Measurements from ENCODE around the gene SASH1. TPM values are rescaled to one million over a fixed set of nuclear protein-coding genes. Genes with fewer than 3 reads are reported as not detected.
"Not testable (repeated sequence)": the region's sequence is repeated elsewhere in the genome, so short reads cannot be mapped to it uniquely, and the experiment has no call there.

SASH1 gene
- total RNA-seq, 1 experiment from 2014 or later, result 6.1 TPM

DNA sequence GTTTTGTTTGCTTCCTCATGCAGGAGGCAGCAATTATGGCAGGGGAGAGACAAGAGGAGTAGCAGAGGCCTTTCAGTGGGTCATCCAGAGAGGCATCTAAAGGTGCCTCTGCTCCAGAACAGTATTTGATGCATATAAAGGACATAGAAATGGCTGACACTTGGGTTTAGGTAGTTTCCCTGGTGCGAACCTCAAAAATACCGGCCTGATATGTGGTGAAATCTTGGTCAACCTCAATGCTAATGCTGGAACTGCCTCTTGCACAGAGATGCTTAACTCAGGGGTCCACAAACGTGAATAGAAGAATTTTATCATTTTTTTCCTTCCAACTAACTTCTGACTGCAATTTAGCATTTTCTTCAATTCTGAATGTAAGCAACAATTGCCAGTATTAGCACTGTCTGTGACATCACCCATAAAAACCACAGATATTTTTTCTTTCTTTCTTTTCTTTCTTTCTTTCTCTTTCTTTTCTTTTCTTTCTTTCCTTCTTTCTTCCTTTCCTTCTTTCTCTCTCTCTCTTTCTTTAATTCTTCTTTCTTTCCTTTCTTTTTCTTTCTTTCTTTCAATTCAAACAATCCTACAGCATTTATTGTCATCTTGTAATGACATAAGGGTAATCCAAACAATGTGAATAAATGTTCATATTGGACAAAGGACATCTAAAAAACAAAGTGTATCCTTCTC lies 224.2 kb downstream of the SASH1 start:
- in situ Hi-C loops (cut with HindIII; ENCODE audit: low pct_unique_long_range_greater_than_20kb, low sequenced_read_pairs), result no loop called here
- no peak for DNase-seq (ENCODE audit: low read depth)

DNA sequence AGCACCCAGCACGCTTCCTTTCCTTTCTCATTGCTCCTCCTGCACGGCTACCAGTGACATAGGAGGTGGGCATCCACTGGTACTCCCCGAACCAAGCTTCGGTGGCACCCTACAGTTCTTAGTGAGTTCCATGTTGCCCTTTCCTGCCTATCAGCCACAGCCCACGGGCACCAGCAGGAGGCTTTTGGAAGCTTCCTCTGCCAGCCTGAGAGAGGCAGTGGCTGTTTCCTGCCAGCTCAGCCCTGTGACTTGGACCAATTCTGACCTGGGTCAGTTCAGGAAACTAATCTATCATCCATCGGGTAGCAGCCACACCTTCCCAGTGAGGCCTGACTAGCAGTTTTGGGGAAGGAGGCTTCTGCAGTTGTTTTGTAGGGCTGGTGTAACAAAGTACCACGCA lies 227.8 kb downstream of the SASH1 start:
- in situ Hi-C loops (cut with HindIII; ENCODE audit: low pct_unique_long_range_greater_than_20kb, low sequenced_read_pairs), result no loop called here
- DNase-seq (ENCODE audit: low read depth), result no peak

GRCh38 chr6:148572676-148573335 lies 230.2 kb downstream of the SASH1 start:
- in situ Hi-C loops (cut with HindIII; ENCODE audit: low pct_unique_long_range_greater_than_20kb, low sequenced_read_pairs), result no loop called here

DNA sequence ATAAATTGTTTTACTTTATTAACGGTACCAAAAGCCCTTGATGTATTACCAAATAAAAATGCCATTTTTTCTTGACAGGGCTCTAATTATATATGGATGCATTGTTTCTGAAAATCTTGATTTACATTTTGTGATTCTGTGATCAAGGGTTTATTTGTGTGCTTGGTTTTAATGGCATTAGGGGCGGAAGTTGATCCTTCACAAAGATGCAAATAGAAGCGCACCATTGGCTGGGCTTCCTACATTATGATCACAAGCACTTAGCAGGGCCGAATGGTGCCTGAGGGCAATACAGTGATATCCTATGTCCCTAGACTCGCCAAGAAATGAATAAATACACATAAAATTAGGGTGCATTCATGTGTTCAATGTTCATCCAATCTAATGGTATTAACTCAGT lies 231.3 kb downstream of the SASH1 start:
- in situ Hi-C loops (cut with HindIII; ENCODE audit: low pct_unique_long_range_greater_than_20kb, low sequenced_read_pairs), result no loop called here
- DNase-seq (ENCODE audit: low read depth), result no peak

More at GRCh38 chr6:148572676-148573335, 230.2 kb downstream of the SASH1 start:
- DNase-seq (ENCODE audit: low read depth), result no peak

- DNase-seq (ENCODE audit: low read depth), result peak; percentile 66
- in situ Hi-C loops (cut with HindIII; ENCODE audit: low pct_unique_long_range_greater_than_20kb, low sequenced_read_pairs), result no loop called here
Observed at GRCh38 chr6:148577687-148578488, 235.2 kb downstream of the SASH1 start.

- in situ Hi-C loops (cut with HindIII; ENCODE audit: low pct_unique_long_range_greater_than_20kb, low sequenced_read_pairs), result no loop called here
- DNase-seq (ENCODE audit: low read depth), result no peak
Observed at GRCh38 chr6:148578489-148578814, 235.8 kb downstream of the SASH1 start.

DNA sequence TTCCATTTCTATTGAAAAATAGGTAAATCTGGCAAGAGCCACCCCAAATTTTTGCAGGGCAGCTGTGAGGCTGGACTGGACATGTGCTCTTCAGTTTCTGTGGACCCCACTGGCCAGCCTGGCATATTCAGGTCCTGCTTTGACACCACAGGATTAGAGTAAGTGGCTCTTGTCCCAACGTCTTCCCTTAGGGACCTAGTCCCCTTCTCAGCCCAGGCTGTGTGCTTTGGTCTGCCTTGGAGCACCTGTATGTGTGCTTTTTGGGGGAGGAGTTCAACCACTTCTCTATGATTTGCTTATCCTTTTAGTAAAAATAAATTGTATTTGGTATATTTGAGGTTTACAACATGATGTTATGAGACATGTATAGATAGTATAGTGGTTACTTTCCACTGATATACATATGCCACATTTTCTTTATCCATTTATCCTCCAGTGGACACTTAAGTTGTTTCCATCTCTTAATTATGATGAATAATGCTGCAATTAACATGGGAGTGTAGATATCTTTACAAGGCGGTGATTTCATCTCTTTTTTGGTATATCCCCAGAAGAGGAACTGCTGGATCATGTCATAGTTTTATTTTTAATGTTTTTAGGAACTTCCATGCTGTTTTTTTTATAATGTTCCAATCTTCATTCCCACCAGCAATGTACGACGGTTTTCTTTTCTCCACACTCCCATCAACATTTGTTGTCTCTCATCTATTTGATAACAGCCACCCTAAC lies 236.4 kb downstream of the SASH1 start:
- DNase-seq (ENCODE audit: low read depth), result no peak
- in situ Hi-C loops (cut with HindIII; ENCODE audit: low pct_unique_long_range_greater_than_20kb, low sequenced_read_pairs), result no loop called here

GRCh38 chr6:148580442-148580841 lies 237.8 kb downstream of the SASH1 start:
- no peak for DNase-seq (ENCODE audit: low read depth)
- in situ Hi-C loops (cut with HindIII; ENCODE audit: low pct_unique_long_range_greater_than_20kb, low sequenced_read_pairs), result no loop called here

GRCh38 chr6:148583631-148584030 lies 241.0 kb downstream of the SASH1 start:
- in situ Hi-C loops (cut with HindIII; ENCODE audit: low pct_unique_long_range_greater_than_20kb, low sequenced_read_pairs), result no loop called here
- DNase-seq (ENCODE audit: low read depth), result no peak

GRCh38 chr6:148585641-148586040 lies 243.0 kb downstream of the SASH1 start:
- DNase-seq (ENCODE audit: low read depth); in situ Hi-C loops (cut with HindIII; ENCODE audit: low pct_unique_long_range_greater_than_20kb, low sequenced_read_pairs): not testable (repeated sequence)

DNA sequence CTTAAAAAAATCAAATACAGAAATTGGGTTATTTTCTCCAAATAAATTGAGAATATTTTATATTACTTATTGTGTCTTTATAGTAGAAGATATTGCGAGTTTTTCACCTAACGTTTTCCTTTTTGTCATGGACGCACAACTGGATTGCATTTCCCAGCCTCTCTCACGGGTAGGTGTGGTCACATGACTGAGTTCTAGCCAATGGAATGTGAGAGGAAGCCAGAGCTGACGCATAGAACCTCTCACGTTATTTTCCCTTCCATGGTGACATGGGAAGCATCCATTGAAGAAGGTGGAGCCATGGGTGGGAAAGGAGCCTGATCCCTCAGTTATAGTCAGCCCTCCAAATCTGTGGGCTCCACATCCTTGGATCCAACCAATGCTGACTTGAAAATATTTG lies 248.2 kb downstream of the SASH1 start:
- in situ Hi-C loops (cut with HindIII; ENCODE audit: low pct_unique_long_range_greater_than_20kb, low sequenced_read_pairs), result no loop called here
- DNase-seq (ENCODE audit: low read depth), result no peak

- in situ Hi-C loops (cut with HindIII; ENCODE audit: low pct_unique_long_range_greater_than_20kb, low sequenced_read_pairs), result no loop called here
- DNase-seq (ENCODE audit: low read depth), result no peak
Observed at GRCh38 chr6:148591656-148592055, 249.0 kb downstream of the SASH1 start.

DNA sequence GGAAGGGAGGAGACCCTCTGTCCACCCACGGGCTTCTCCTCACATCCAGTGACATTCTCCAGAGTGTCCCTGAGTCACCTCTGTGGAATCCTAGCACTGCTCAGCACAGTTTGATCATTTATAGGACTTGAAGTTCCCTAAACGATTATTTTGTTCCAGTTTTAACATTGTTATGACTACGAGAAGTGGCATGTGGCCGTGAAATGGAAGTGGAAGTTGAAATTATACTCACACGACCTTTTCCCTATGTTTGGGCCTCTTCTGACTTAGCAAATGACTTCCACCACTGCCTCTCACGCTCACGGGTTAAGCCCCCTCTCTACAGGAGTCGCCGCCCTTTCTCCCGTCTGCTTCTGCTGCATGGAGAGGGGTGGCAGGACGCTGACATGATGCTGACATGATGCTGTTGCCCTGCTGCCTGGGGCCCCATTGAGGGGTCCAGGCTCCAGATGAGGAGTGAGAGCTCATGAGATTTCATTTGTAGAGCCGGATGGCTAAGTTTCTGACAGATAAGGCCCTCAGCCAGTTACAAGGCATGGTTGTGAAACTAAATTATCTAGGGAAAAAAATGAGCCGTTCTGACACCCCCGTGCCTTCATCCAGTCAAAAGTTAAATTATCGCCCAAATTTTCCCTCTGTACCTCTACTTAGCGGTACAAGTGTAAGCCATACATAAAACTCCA lies 250.6 kb downstream of the SASH1 start:
- in situ Hi-C loops (cut with HindIII; ENCODE audit: low pct_unique_long_range_greater_than_20kb, low sequenced_read_pairs), result no loop called here
- DNase-seq (ENCODE audit: low read depth), result peak; percentile 13

- in situ Hi-C loops (cut with HindIII; ENCODE audit: low pct_unique_long_range_greater_than_20kb, low sequenced_read_pairs), result no loop called here
- no peak for DNase-seq (ENCODE audit: low read depth)
Observed at GRCh38 chr6:148593813-148594170, 251.2 kb downstream of the SASH1 start.

DNA sequence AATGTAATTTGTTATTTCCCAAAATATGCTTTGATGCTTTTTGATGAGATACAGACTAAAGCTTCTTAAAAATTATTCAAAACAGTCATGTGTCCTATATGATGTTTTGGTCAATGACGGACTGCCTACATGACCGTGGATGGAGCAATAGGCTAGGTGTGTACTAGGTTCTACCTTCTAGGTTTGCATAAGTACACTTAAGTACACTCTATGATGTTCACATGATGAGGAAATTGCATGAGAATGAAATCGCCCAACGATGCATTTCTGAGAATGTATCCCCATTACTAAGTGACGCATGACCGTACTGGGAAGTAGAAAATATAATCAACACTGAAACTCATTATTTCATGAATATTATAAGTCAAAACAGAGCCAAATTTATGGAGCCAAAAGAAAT lies 252.9 kb downstream of the SASH1 start:
- in situ Hi-C loops (cut with HindIII; ENCODE audit: low pct_unique_long_range_greater_than_20kb, low sequenced_read_pairs), result no loop called here
- no peak for DNase-seq (ENCODE audit: low read depth)

GRCh38 chr6:148596891-148597455 lies 254.3 kb downstream of the SASH1 start:
- no peak for DNase-seq (ENCODE audit: low read depth)
- in situ Hi-C loops (cut with HindIII; ENCODE audit: low pct_unique_long_range_greater_than_20kb, low sequenced_read_pairs), result no loop called here

- no peak for DNase-seq (ENCODE audit: low read depth)
- in situ Hi-C loops (cut with HindIII; ENCODE audit: low pct_unique_long_range_greater_than_20kb, low sequenced_read_pairs), result no loop called here
Observed at GRCh38 chr6:148598724-148599123, 256.1 kb downstream of the SASH1 start.

DNA sequence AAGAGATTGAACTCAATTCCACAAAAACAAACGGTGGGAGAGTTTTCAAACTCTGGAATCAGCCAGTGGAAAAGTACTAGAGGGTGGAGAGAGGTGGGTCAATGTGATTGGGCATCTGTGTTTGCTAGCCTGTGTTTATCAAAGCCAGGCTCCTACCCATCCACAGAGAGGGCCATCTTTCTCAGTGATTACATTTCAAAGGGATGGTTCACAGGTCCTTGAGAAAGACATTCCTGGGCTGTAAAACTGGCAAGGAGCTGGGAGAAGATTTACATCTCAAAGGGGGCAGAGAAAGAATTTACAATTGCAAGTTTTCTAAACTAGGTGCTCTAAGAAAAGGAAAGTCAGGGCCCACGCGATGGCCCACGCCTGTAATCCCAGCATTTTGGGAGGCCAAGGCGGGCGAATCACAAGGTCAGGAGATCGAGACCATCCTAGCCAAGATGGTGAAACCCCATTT lies 257.4 kb downstream of the SASH1 start:
- in situ Hi-C loops (cut with HindIII; ENCODE audit: low pct_unique_long_range_greater_than_20kb, low sequenced_read_pairs), result no loop called here
- DNase-seq (ENCODE audit: low read depth), result no peak
